GM21526 (cell line): ENCODE measurements around the gene C1orf52.

ENCODE experiments used
- ATAC-seq: cut with Tn5 transposase; IDR thresholded peaks from one replicate; pipeline ENCODE4 v1.9.1; 2021; ENCODE audit warnings: moderate library complexity; ENCODE audit not compliant: unreplicated experiment, low FRiP score

C1orf52 gene

GRCh38 chr1:85201340-85202091 lies 57.9 kb downstream of the C1orf52 start:
- ATAC-seq, result peak; percentile 65

GRCh38 chr1:85200463-85201339 lies 58.8 kb downstream of the C1orf52 start, which contains the start of gene SYDE2:
SYDE2 (minus strand) TSS chr1:85201016; CDS start chr1:85200996, 20 bp downstream.
- peak; percentile 81 for ATAC-seq
